SU-DHL-6 (cell line): ENCODE measurements around the gene PLPP3.

ENCODE experiments used
- CTCF ChIP-seq: fragments of 200-600 bp; sonication (generic); IDR thresholded peaks from one replicate; pipeline ENCODE4 v1.5.1; 2017; ENCODE audit warnings: antibody characterized with exemption, mild to moderate bottlenecking, low read length, moderate library complexity; ENCODE audit not compliant: insufficient read depth, poor library complexity, severe bottlenecking
- EZH2phosphoT487 ChIP-seq: fragments of 200-600 bp; sonication (generic), shearing (Covaris generic); conservative IDR thresholded peaks from 2 replicates; pipeline ENCODE4 v1.6.1; 2018; ENCODE audit warnings: mild to moderate bottlenecking, antibody characterized with exemption, low read length, moderate library complexity, mixed read lengths

GRCh38 chr1:56459260-56459659, 120.1 kb downstream of the PLPP3 start:
- TF ChIP-seq EZH2phosphoT487 (no peak), CTCF (no peak)
